HCEC 1CT (cell line): ENCODE data around the gene RBM4B.

Source experiments
- DNase-seq: peaks from one replicate; pipeline ENCODE4 v3.0.0-alpha.2; 2017

RBM4B gene

GRCh38 chr11:66638177-66639065 is 39.3 kb downstream of the RBM4B start, which contains the start of gene RBM4:
TSS of gene RBM4 (plus strand) at chr11:66638703. CDS start at chr11:66639712, 1,009 bp downstream.
- DNase-seq: peak; percentile 100

GRCh38 chr11:66637557-66638176 is 40.0 kb downstream of the RBM4B start:
- peak; percentile 38 for DNase-seq

GRCh38 chr11:66636411-66636810 is 41.3 kb downstream of the RBM4B start:
- no peak for DNase-seq

- DNase-seq: no peak
These were observed 44.7 kb downstream of the RBM4B start for GRCh38 chr11:66632952-66633351.

- DNase-seq: no peak
These were observed 45.8 kb downstream of the RBM4B start for GRCh38 chr11:66631883-66632282.

- DNase-seq: no peak
These were observed 48.3 kb downstream of the RBM4B start for GRCh38 chr11:66629356-66629755.

GRCh38 chr11:66628061-66628603 is 49.6 kb downstream of the RBM4B start:
- DNase-seq: no peak

GRCh38 chr11:66626926-66627325 is 50.8 kb downstream of the RBM4B start:
- DNase-seq: no peak

- DNase-seq: no peak
These were observed 51.3 kb downstream of the RBM4B start for GRCh38 chr11:66626382-66626781.

GRCh38 chr11:66625752-66626149 is 51.9 kb downstream of the RBM4B start:
- DNase-seq: no peak

- no peak for DNase-seq
These were observed 52.5 kb downstream of the RBM4B start for GRCh38 chr11:66625041-66625751.

- no peak for DNase-seq
These were observed 53.2 kb downstream of the RBM4B start for GRCh38 chr11:66624450-66624849.

GRCh38 chr11:66619080-66619554 is 58.6 kb downstream of the RBM4B start:
- DNase-seq: peak; percentile 10

GRCh38 chr11:66617155-66617834 is 60.4 kb downstream of the RBM4B start:
- peak; percentile 66 for DNase-seq

GRCh38 chr11:66616379-66617154 is 61.1 kb downstream of the RBM4B start, which contains the start of gene RBM14:
TSS of gene RBM14 (plus strand) at chr11:66616630. CDS start at chr11:66616721, 91 bp downstream.
- DNase-seq: peak; percentile 99
